ENCODE data around the gene DLX1.
"Not testable (repeated sequence)": the region's sequence is repeated elsewhere in the genome, so short reads cannot be mapped to it uniquely, and the experiment has no call there.

DLX1 gene

DNA sequence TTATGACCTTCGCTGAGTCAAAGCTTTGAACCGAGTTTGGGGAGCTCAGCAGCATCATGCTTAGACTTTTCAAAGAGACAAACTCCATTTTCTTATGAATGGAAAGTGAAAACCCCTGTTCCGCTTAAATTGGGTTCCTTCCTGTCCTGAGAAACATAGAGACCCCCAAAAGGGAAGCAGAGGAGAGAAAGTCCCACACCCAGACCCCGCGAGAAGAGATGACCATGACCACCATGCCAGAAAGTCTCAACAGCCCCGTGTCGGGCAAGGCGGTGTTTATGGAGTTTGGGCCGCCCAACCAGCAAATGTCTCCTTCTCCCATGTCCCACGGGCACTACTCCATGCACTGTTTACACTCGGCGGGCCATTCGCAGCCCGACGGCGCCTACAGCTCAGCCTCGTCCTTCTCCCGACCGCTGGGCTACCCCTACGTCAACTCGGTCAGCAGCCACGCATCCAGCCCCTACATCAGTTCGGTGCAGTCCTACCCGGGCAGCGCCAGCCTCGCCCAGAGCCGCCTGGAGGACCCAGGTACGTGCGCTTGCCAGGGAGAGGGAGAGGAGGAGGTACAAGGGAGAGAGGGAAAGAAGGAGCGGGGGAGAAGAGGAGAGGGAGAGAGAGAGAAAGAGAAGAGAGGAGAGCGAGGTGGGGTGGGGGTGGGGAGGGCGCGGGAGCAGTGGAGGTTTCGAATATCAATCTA, at the start of gene DLX1:
Gene DLX1, plus strand, starts transcription at position 48 of the 700 bp plus-strand sequence. Its CDS starts 171 bp downstream, at position 219.
- DNase-seq, result no peak

DNA sequence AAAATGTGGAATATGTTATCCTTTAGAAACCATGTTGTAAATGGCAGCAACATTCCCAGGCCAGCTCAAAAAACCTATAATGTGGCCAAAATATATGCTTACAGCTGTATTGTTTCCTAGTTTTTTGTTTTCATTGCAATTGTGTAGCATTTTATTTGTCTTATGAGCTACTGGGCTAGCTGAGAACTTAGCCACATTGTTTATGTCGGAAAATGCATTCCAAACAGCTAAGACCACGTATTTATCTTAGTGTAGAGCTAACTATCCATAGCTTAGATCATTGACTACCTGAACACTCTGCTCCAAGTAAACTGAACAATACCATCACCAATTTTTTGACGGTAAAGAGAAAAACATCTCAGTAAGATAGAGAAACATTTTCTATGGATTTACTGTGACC, 47.2 kb upstream of the DLX1 start:
- no peak for DNase-seq

DNA sequence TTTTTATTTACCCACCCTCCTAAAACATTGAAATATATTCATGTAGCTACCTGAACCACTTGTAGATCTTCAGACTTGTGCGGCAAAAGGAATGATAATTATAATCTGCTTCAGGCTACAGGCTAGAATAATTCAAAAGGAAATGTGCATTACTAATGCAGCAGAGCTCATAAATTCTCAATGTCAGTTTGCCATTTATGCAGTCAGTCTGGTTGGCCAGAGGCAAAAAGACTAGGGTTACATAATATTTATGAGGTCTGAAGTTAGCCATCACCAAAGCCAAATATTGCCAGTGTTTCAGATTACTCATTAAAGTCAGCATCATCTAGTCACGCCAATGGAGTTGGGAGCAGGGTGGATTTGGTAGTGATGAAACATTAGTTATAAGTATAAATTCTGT, 46.7 kb upstream of the DLX1 start:
- no peak for DNase-seq

DNA sequence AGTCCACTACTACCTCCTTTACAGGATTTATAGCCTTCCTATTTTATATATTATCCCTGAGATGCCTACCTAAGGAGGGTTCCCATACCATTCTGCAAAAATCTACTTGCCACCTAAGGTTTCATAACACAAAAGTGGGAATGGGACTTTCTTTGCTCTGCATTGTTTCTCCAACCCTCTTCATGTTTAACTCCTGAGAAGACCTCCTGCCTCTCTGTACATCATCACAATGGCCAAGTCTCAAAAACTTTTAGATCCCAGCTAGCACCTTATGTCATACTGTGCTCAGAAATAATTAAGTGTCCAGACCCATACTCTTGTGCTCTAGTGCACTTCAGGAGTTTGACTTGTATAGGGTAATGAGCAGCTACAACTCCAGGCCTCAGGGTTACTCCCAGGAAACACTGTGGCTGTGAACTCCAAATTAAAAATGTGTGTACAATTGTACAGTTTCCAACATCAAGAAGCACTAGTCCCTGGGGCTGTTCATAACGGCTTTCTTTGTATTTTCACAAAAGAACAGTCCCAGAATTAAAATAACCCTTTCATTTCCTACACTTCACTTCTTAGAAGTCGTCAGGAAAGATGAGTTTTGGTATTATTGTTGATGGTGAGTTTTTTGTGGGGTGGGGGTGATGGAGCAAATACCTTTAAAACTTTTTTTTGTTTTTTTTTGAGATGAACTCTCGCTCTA, 46.1 kb upstream of the DLX1 start:
- no peak for DNase-seq

DNA sequence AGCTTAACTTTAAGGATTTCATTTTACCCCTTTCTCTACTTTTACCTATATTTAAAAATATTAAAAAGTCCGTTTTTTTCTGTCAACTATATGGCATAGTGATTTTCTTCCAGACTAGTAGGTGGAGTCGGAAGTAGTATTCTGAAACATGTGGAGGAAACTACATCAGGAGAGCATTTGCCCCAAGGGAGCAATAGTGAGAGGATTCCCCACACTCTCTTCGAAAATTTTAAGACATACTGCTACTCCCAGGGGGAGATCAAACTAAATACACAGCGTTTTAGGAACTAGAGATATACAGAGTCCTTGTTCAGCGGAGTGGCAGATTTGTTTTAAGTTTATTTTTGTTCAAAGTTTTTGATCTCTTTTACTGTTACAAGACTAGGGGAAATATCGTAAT, 45.0 kb upstream of the DLX1 start:
- DNase-seq, result no peak

DNA sequence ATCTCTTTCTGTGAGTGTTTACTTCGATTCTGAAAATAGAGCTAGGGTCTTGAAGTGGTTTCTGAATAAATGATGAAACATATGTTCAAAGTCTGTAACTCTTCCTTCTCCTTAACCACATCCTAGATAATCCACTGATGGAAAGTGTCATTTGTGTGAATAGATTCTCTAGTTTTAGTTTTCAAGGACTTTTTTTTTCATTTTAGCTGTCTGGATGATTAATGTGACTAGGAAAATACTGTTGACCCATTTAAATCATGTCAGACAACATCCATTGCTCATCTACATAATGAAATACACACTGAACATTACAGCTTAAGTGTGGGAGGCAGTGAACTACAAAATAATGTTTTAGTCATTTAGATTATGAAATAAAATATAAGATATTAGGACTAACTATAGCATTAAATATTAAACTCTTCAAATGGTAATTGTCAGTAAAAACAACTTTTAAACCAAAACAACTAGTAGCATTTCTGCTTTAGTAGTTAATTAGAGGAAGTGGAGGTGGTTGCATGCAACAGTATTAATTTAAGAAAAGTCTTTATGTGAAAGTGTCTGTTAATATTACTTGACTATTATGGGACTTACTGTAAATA, 39.1 kb upstream of the DLX1 start:
- DNase-seq, result peak; percentile 38

DNA sequence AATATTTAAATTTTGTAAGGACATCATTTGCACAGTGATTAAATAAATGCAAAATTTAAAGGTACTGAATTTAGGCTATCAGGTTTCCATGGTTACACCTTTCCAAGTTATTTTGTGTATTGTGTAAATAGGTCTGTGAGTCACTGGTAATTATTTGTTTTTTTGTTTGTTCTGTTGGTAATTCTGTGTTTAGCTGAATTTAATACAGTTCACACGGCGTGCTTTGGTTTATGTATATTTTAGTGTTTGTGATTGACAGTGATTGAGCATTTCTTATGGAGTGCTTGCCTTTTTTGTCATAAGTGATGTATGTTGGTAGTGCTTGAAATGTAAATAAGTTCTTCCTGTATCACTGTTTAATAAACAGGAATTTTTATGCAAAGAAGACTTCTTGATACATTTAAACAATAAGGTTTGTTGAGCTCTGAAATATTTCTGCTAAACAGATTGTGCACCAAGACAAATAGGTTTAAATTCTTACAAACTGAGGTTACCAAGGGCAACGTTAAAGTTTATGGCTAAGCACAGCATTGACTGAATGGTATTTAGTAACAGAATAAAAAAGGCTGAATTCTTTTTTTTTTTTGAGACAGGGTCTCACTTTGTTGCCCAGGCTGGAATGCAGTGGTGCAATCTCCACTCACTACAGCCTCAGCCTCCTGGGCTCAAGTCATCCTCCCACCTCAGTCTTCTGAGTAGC, 38.3 kb upstream of the DLX1 start:
- DNase-seq, result no peak

DNA sequence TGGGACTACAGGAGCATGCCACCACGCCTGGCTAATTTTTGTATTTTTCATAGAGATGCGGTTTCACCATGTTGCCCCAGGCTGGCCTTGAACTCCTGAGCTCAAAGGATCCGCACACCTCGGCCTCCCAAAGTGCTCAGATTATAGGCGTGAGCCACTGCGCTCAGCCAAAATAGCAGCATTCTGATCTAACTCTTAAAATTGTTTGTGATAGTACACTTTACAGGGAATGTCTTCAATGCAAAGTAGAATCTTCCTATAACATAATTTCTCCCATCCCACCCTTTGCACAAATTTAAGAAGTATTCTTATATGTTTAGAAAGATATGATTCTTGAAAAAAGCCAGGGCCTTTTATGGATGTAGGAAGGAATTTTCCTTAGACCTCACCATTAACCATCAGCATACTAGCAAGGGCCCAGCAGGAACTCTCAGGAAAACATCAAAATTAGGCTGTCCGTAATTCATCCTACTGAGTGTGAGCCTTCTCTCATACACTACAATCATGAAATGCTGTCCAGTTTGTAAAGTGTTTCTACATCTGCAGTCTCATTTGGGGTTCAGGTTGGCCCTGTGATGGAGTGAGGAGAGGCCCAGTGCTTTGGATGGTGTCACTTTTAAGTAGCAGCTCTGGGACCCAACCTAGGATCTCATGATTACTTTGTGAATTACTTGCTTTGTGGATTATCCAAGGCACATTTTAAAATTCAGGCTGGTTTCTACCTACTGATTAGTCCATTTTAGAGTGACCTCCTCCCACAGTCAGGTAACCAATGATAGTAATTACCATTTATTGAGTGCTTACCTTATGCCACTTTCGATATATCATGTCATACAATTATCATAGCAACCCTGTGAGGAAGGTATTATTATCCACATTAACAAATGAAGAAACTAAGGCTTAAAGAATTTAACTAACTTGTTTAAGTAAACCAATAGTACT, 37.5 kb upstream of the DLX1 start:
- no peak for DNase-seq

DNA sequence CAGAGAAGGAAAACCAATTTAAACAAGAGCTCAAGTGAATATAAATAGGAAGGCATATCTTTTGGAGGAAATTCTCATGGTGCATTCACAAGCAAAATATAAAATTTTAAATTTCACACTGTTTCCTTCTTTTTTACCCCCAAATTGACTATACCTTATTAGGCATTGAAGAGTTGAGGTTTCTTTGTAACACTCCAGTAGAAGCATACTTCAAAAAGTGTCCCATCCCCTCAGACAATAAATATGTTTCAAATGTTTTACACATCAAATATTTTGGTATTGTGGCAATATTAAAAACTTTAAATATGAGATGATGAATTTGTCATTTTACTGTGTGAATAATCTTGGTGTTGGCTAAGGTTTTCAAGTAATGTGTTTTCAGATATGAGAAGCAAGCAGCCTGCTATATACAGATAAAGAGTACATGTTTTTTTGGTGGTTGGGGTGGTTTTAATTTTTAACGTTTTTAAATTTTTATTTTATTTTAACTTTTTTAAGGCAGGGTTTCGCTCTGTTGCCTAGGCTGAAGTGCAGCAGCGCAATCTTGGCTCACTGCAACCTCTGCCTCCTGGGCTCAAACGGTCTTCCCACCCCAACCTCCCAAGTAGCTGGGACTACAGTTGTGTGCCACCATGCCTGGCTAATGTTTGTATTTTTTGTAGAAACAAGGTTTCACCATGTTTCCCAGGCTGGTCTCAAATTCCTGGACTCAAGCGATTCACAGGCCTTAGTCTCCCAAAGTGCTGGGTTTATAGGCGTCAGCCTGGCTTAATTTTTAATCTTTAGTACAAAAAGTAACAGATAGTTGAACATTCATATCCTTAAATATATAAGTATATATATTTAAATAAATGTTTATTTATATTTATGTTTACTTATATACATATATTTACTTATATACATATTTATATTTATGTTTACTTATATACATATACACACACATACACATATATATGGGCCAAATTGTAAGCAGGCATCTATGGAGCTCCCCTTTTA, 36.5 kb upstream of the DLX1 start:
- peak; percentile 84 for DNase-seq

DNA sequence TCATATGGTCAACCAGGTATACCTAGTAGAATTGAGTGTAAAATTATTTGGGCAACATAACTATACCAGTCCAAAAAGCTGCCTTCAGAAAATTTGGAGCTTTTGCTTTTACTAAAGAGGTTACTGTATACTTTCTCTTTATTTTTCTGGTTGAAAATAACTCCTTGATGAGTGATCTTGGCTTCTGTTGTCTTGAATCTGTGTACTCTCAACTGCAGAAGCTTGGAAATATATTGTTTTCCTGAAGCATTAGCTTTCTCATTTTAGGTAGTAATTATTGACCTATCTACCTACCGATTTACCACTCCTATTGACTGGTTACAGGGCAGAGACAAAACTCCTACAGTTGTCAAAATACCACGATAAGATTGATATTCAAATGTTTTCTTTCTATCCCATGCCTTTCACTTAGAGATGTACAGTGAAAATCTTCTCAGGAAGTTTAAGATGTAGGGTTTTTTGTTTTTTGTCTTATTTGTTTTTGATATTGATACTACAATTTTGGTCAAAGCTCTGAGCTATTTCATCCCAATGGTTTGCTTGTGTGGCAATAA, 35.7 kb upstream of the DLX1 start:
- no peak for DNase-seq

DNA sequence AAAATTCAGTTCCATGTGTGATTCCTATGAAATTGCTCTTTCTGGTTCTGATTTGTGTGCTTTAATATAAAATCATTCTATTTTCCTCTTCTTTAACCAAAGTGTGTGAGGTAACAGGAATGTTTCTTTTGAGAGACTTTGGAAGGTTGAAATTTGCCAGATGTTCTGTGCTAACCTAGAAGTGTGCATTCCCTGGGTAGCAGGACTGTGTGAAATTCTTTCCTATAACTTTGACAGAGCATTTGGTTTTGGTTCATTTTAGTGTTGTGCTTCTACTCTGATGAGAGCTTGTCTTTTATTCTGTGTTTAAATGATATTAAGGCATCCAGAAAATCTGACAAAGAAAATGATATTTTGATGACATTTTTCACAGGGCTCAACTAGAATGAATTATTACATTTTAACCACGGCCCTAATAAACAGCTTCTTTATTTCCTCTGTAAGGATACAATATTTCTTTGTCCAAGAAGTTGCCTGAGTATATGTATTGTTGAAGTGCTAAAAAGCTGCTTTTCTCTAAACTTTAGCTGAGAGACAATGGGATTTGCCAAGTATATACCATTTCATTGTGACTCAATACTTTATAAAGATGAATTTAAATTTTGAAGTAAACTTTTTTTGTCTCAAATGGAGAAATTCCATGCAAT, 34.7 kb upstream of the DLX1 start:
- no peak for DNase-seq

DNA sequence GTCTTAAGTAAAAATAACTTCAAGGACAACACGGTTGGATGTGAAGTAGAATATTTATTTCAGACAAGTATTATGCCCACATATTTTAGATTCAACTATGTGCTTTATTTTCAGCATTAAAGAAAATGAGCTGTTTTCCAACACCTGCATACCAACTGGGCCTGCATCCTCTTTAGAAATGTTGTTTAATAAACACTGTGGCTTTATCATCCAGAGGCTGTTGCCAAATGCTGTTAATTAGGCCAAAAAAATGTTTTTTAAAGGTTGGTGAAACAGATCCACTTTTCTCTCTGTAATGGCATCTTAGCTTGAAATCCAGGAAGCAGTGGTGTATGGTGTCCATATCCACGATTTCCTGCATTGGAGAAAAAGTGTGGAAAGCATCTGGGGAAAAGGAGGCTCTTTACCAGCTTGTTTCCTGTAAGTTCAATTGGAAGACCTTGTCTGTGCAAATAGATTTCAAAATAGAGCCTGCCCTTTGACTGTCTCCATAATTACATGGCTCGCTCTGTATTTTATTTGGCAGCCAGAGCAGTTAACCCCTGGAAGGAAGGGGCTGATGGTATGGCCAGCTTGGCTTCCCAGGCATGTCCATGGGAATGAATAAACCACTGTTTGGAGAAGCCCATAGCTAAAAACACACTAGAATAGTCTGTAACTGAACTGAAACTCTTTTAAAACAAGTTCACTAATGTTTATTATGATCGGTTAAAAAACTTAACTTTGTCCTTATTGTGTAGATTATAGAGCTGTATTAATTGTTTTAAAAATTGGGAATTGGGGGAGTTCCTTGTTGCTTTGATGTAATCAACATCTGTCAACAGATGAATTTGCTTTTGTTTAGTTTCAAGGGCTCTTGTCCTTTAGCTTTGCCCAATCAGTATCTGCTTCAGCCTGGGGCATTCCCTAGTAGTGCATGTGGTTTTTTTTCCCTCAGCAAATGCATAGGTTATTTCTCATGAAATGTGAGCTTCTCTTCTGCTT, 33.0 kb upstream of the DLX1 start:
- DNase-seq, result no peak

DNA sequence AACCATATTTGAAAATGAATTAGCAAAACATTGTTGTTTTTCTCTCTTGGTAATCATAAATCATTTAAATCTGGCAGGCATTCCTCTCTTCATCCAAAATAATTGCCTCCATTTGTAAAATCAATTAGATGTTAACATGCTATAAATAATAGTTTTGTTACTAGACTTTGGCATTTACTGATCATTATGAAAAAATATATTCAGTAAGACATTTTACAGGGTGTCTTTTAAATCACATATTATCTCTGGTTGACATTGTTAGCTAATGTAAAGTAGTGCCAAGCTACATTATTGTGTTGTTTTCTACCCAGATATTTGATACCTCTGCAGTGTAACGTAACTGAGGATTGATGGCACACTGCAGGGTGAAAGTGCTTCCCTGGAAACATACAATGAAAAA, 31.8 kb upstream of the DLX1 start:
- no peak for DNase-seq

DNA sequence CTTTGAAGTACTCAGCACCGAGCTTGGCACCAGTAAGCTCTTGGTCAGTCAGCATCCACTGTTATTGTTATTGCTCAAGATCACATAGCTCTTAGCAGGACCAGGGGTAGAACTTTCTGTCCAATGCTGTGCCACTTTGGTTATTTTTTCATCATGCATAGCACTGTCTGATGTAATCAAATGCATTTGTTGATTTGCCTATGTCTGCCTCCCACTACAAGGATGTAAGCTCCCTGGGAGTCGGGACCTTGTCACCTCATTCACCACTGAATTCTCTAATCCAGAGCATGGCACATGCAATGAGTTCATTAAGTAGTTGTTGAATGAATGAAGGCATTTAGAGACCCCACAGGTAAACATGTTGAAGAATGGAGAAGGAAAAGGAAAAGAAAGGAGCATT, 29.0 kb upstream of the DLX1 start:
- DNase-seq, result no peak

DNA sequence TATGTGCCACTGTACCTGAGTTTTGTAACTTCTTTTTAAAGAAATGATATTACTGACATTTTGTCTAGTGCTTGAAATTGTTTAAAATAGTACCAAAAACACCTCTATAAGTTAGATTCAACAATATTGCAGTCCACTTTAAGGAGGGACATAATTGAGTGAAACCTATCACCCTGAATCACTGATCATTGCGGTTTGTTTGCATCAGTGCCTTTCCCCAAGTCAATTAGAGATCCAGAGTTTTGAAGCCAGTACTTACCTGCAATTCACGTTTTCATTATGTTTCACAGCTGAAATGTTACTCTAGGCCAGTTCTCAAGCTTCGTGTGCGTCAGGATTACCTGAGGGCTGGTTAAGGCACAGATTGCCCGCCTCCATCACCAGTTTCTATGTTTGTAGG, 26.6 kb upstream of the DLX1 start:
- DNase-seq, result no peak

DNA sequence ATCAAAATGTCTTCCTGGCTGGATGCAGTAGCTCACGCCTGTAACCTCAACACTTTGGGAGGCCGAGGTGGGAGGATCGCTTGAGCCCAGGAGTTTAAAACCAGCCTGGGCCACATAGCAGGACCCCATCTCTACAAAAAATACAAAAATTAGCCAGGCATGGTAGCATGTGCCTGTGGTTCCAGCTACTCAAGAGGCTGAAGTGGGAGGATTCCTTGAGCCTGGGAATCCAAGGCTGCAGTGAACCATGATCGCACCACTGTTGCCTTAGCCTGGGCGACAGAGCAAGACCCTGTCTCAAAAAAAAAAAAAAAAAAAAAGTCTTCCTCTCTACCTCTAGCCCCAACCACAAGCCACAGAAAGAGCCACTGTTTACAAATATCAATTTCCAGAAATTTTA, 25.2 kb upstream of the DLX1 start:
- not testable (repeated sequence) for DNase-seq

DNA sequence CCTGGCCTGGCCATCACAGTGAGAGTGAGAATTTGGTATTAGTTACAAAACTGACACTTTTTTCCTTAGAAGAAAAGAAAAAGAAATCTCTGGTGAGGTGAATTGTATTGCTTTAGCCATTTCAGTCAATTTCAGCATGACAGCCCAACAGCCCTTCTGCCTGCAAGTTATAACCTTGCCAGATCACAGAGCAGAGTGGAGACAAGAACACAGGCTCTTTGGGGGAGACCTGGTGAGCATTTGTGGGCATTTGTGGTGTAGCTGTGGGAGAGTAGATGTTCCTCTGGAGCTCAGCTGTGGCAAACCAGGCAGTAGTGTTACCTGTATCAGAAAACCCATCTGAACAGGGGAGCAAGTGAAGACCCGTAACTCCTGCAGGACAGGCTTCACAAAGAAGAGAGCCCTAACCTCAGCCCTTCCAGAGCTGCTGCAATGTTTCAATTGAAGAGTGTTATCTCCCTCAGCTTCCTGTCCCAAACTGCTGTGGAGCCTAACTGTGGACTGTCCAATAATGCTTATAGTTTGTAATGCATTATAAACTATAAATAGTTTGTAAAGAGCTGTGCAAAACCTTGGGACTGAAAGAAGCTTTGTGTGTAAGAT, 22.8 kb upstream of the DLX1 start:
- peak; percentile 66 for DNase-seq

DNA sequence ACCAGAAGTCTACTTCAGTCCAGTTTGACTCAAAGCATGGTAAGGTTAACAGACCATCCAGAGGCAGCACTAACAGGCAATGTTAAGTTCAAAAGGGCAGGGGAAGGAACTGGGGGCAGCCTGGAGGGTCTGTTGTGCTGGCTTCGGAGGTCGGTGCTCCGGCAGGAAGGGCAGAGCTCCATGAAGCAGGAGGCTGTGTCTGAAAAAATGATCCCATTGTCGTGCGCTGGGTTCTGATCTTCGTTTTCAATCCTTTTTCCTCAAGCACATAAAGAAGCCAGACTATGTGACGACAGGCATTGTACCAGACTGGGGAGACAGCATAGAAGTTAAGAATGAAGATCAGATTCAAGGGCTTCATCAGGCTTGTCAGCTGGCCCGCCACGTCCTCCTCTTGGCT, 21.9 kb upstream of the DLX1 start:
- DNase-seq, result no peak

DNA sequence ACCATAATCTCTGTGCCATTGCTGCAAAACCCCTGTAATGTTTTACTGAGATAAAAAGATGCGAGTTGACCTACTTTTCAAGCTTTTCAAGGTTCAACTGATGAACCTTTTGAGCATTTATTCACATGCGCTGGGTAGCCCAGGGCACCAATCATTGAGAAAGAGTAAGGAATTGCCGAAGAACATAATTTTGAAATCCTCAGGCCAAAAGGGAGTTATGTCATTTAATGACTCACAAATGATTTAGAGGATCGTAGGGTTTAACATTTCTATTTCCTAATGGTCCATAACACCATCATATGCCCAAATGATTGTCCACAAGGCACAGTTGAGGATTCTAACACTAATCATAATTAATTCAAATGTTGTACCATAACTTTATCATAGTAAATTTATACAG, 20.2 kb upstream of the DLX1 start:
- DNase-seq, result no peak

Data from hematopoietic multipotent progenitor cell treated with erythropoietin and hydrocortisone succinate and interleukin-3 and kit ligand, for 4 days (in vitro differentiated cells).